GM21360 (cell line): ENCODE data around the gene PITHD1.
"Not testable (repeated sequence)": the region's sequence is repeated elsewhere in the genome, so short reads cannot be mapped to it uniquely, and the experiment has no call there.

Experiments used
- ATAC-seq: cut with Tn5 transposase; IDR thresholded peaks from one replicate; pipeline ENCODE4 v1.9.1; 2021; ENCODE audit warnings: mild to moderate bottlenecking, moderate library complexity; ENCODE audit not compliant: unreplicated experiment

Gene PITHD1

GRCh38 chr1:23777979-23778814 lies at the start of gene PITHD1:
PITHD1 (plus strand) TSS chr1:23778418; CDS start chr1:23778516, 98 bp downstream.
- peak; percentile 80 for ATAC-seq

GRCh38 chr1:23732363-23733224 lies 45.6 kb upstream of the PITHD1 start:
- ATAC-seq, result no peak

DNA sequence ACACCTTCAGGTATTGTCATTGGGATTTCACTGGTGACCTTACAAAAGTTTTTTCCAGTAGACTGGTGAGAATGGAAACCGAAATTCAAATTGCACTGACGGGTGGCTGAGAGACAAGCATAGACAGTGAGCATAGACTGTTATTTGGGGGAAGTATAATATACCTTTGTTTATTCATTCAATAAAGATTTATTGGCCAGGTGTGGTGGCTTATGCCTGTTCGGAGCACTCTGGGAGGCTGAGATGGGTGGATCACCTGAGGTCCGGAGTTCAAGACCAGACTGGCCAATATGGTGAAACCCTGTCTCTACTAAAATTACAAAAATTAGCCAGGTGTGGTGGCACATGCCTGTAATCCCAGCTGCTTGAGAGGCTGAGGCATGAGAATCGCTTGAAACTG lies 44.9 kb upstream of the PITHD1 start:
- ATAC-seq, result not testable (repeated sequence)

DNA sequence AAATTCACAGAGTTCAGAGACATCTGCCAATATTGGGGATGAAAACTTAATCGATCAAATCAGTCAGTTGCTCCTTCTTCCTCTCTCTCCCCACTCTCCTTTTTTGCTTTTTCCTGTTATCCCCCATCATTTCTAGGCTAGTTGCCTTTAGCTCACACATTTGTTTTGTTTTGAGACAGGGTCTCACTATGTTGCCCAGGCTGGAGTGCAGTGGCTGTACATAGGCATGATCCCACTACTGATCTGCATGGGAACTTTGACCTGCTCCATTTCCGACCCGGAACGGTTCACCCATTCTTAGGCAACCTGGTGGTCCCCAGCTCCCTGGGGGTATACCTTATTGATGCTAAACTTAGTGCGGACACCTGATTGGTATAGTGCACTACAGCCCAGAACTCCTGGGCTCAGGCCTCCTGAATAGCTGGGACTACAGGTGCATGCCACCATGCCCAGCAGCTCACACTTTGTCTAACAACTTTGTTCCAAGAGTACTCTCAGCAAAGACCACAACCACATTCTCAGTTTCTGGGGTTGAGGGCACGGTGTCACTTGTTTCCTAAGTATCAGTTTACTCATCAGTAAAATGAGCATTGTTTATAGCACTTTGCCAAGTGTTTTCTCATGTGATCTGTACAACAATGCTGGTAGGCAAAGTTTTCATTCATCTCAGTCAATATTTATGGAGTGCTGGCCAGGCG lies 41.6 kb upstream of the PITHD1 start:
- no peak for ATAC-seq

DNA sequence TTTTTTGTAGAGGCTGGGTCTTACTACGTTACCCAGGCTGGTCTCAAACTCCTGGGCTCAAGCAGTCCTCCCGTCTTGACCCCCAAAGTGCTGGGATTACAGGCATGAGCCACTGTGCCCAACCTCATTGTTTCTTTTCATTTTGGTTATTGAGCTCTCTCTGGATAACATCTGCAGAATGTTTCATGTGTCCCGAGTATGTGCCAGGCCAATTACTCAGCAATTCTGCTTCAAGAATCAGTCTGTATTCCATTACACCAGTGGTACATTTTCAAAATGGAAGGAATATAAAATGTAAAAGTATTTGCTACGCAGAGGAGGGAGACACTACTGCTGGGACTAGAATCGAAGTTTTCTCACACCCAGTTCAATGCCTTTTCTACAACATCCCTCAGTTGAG lies 36.6 kb upstream of the PITHD1 start:
- ATAC-seq, result no peak

- no peak for ATAC-seq
Measured at GRCh38 chr1:23742670-23743286, 35.4 kb upstream of the PITHD1 start.

- peak; percentile 77 for ATAC-seq
Measured at GRCh38 chr1:23743287-23744152, 34.7 kb upstream of the PITHD1 start, which contains the start of gene ELOA. ELOA (plus strand) TSS chr1:23743471; CDS start chr1:23743504, 33 bp downstream.

DNA sequence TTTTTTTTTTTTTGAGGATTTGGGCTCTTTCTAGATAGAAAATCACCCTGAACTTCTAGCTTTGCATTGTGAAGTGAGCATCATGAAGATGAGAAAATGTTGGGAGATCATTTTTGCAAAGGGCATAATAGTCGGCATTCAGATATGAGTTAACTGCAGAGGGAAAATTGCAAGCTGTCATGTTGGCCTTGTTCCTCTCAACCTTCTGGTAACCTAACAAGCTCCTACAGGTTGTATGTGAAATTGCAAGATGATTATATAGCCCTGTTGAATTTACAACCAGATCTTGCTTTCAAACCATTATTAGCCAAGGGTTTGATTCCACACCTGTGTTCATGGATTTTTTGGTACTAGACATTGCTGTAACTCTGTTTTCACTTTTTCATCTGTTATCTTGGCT lies 32.7 kb upstream of the PITHD1 start:
- ATAC-seq, result no peak

- no peak for ATAC-seq
Measured at GRCh38 chr1:23748016-23748415, 30.2 kb upstream of the PITHD1 start.

GRCh38 chr1:23751050-23751814 lies 27.0 kb upstream of the PITHD1 start:
- no peak for ATAC-seq

DNA sequence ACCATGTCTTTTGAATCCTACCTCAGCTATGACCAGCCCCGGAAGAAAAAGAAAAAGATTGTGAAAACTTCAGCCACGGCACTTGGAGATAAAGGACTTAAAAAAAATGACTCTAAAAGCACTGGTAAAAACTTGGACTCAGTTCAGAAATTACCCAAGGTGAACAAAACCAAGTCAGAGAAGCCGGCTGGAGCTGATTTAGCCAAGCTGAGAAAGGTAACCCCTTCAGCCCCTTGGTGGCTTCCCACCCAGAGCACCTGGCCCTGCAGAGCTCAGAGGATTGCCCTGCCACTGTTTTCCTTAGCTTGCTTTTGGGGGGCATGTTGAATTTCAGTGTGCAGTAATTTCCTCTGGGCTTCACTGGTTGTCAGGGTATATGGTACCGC lies 26.4 kb upstream of the PITHD1 start:
- ATAC-seq, result no peak

GRCh38 chr1:23752909-23753308 lies 25.3 kb upstream of the PITHD1 start:
- ATAC-seq, result no peak

DNA sequence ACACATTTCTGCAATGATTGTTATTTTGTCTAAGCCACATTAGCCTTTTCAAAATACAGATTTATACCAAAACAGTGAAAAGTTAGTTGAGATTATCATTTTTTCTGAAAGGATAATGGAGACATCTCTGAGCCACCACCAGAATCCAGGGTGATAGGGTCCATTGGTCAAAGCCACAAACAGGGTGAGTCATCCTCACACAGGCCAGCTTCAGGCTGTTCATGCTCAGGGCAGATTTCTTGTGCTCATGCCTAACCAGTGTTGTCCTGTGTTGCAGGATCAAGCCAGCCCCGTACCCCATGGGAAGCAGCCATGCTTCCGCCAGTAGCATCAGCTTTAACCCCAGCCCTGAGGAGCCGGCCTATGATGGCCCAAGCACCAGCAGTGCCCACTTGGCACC lies 21.5 kb upstream of the PITHD1 start:
- ATAC-seq, result no peak

DNA sequence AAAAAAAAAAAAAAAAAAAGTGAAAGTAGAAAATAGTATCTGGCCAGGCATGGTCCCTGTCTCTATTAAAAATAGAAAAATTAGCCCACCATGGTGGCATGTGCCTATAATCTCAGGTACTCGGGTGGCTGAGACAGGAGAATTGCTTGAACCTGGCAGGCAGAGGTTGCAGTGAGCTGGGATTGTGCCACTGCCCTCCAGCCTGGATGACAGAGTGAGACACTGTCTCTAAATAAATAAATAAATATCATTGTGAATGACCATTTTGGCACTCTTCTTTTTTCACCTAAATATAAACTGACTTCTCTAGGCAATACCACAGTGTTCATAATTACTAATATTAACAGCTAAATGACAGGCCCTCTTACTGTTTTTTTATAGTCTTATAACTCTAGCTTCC lies 20.4 kb upstream of the PITHD1 start:
- no peak for ATAC-seq

GRCh38 chr1:23759277-23759676 lies 18.9 kb upstream of the PITHD1 start:
- no peak for ATAC-seq

GRCh38 chr1:23763041-23763577 lies 15.1 kb upstream of the PITHD1 start:
- ATAC-seq, result no peak

GRCh38 chr1:23768733-23769132 lies 9.5 kb upstream of the PITHD1 start:
- ATAC-seq, result no peak

GRCh38 chr1:23772049-23772853 lies 6.0 kb upstream of the PITHD1 start:
- ATAC-seq, result no peak
